SK-N-SH (cell line): ENCODE data around the gene PEPD. TPM values are rescaled to one million over a fixed set of nuclear protein-coding genes. Genes with fewer than 3 reads are reported as not detected.

Experiments used
- CTCF ChIA-PET: fragments of 300-600, 350-600 bp; formaldehyde crosslinking; extraction: SDS; loops from one replicate; lab custom pipeline; 2021; lab: Yijun Ruan, JAX
- POLR2A ChIA-PET: fragments of 350-600 bp; sonication (Branson Sonifier 250); formaldehyde crosslinking; extraction: SDS; loops from one replicate; lab custom pipeline; 2020; ENCODE audit warnings: antibody characterized with exemption, inconsistent platforms; lab: Yijun Ruan, JAX
- DNase-seq: peaks from one replicate; pipeline ENCODE4 v3.0.0; 2012
- H2AFZ ChIP-seq: fragments of 200-600 bp; sonication (generic); 2 replicates; pipeline ENCODE4 v1.8.1; 2016; ENCODE audit warnings: antibody characterized with exemption, mild to moderate bottlenecking, low read depth
- H3F3A ChIP-seq: fragments of 200-600 bp; sonication (generic); replicated peaks from 2 replicates; pipeline ENCODE3; 2016; ENCODE audit warnings: antibody characterized with exemption, mild to moderate bottlenecking; ENCODE audit not compliant: insufficient read depth
- H3K27ac ChIP-seq, 2 experiments: fragments of 200-500 bp in 1 of 2; fragments of 200-600 bp in 1 of 2; sonication (Bioruptor generic) in 1 of 2; sonication (generic), shearing (Covaris generic) in 1 of 2; 2 replicates each; pipeline versions ENCODE4 v1.5.1 to v1.6.1; 2014 to 2016; ENCODE audit warnings: low read depth in 2 of 2, inconsistent platforms in 1 of 2, low read length in 1 of 2, mild to moderate bottlenecking in 1 of 2, mixed read lengths in 1 of 2
- H3K27me3 ChIP-seq: fragments of 200-600 bp; sonication (generic), shearing (Covaris generic); 2 replicates; pipeline ENCODE4 v1.6.1; 2016; ENCODE audit warnings: mixed run types; ENCODE audit not compliant: insufficient read depth
- H3K36me3 ChIP-seq, 2 experiments: fragments of 200-500 bp in 1 of 2; fragments of 200-600 bp in 1 of 2; sonication (Bioruptor generic) in 1 of 2; sonication (generic) in 1 of 2; replicated peaks in 1 of 2; 2 replicates each; pipeline versions ENCODE3 to v1.5.1; 2014 to 2016; ENCODE audit warnings: low read length in 1 of 2, mild to moderate bottlenecking in 1 of 2; ENCODE audit not compliant: insufficient read depth in 2 of 2, control insufficient read depth in 1 of 2
- H3K4me1 ChIP-seq, 2 experiments: fragments of 200-500 bp in 1 of 2; fragments of 200-600 bp in 1 of 2; sonication (Bioruptor generic) in 1 of 2; sonication (generic), shearing (Covaris generic) in 1 of 2; 2 replicates each; pipeline versions ENCODE4 v1.5.1 to v1.6.1; 2014 to 2016; ENCODE audit warnings: low read depth in 1 of 2, low read length in 1 of 2, mixed run types in 1 of 2; ENCODE audit not compliant: insufficient read depth in 2 of 2, control insufficient read depth in 1 of 2
- H3K4me2 ChIP-seq: fragments of 200-600 bp; sonication (generic), shearing (Covaris generic); 2 replicates; pipeline ENCODE4 v1.6.1; 2017; ENCODE audit warnings: mixed run types
- H3K4me3 ChIP-seq, 2 experiments: fragments of 200-500 bp in 1 of 2; fragments of 200-600 bp in 1 of 2; sonication (Bioruptor generic) in 1 of 2; sonication (generic), shearing (Covaris generic) in 1 of 2; 2 replicates each; pipeline versions ENCODE4 v1.5.1 to v1.8.1; 2014 to 2016; ENCODE audit warnings: low read depth in 2 of 2, inconsistent platforms in 1 of 2, low read length in 1 of 2, mild to moderate bottlenecking in 1 of 2, mixed read lengths in 1 of 2, moderate library complexity in 1 of 2
- H3K79me2 ChIP-seq: fragments of 200-600 bp; sonication (generic); 2 replicates; pipeline ENCODE4 v1.8.1; 2017; ENCODE audit warnings: mild to moderate bottlenecking; ENCODE audit not compliant: insufficient read depth
- H3K9ac ChIP-seq: fragments of 200-600 bp; sonication (generic); 2 replicates; pipeline ENCODE4 v1.6.1; 2017; ENCODE audit warnings: mixed run types
- H3K9me2 ChIP-seq: fragments of 200-600 bp; sonication (generic); 2 replicates; pipeline ENCODE4 v1.6.1; 2017; ENCODE audit warnings: mixed run types
- H3K9me3 ChIP-seq: fragments of 200-600 bp; sonication (generic); 2 replicates; pipeline ENCODE4 v1.6.1; 2017; ENCODE audit warnings: mixed run types, mild to moderate bottlenecking, moderate library complexity
- H4K20me1 ChIP-seq: fragments of 200-600 bp; sonication (generic); 2 replicates; pipeline ENCODE4 v1.6.1; 2017; ENCODE audit warnings: mild to moderate bottlenecking, mixed run types; ENCODE audit not compliant: insufficient read depth
- FOSL2 ChIP-seq: IDR thresholded peaks from 2 replicates; pipeline ENCODE4 v1.4.0; 2012; ENCODE audit warnings: low read depth, mild to moderate bottlenecking, moderate library complexity, borderline replicate concordance
- FOXJ3 ChIP-seq: sonication (generic); formaldehyde crosslinking; IDR thresholded peaks from 2 replicates; pipeline ENCODE4 v1.5.1; 2020; ENCODE audit warnings: mild to moderate bottlenecking, missing genetic modification reagents
- FOXM1 ChIP-seq: IDR thresholded peaks from 2 replicates; pipeline ENCODE4 v1.4.0; 2012; ENCODE audit warnings: low read depth, mild to moderate bottlenecking
- GATA2 ChIP-seq: sonication (generic); formaldehyde crosslinking; IDR thresholded peaks from 2 replicates; pipeline ENCODE4 v1.5.0; 2020; ENCODE audit warnings: mild to moderate bottlenecking, missing genetic modification reagents
- RAD21 ChIP-seq: IDR thresholded peaks from 2 replicates; pipeline ENCODE4 v1.6.1; 2012; ENCODE audit warnings: mild to moderate bottlenecking, low read length
- RFX5 ChIP-seq: IDR thresholded peaks from 2 replicates; pipeline ENCODE4 v1.6.1; 2012; ENCODE audit warnings: mild to moderate bottlenecking, improper control_type of control experiment, low read length
- TAF1 ChIP-seq: IDR thresholded peaks from 2 replicates; pipeline ENCODE4 v1.6.1; 2012; ENCODE audit warnings: low read depth, mild to moderate bottlenecking, low read length, moderate library complexity, borderline replicate concordance
- WGBS: methylation state at CpG from one replicate; pipeline ENCODE4 v1.1.6; 2017; ENCODE audit warnings: low lambda C conversion rate; 5-methylcytosine and 5-hydroxymethylcytosine counted together
- polyA plus RNA-seq, 3 experiments: library from polyadenylated mRNA; depleted of rRNA; stranded (reverse); fragments of >200 nt; gene quantifications; 2 replicates each; pipeline ENCODE4 v1.2.3, GENCODE V29; 2012
- TF ChIP-seq, protein P1 (sequence below): IDR thresholded peaks from 2 replicates; pipeline ENCODE4 v1.6.1; 2012; ENCODE audit warnings: mild to moderate bottlenecking, low read depth, low read length, moderate library complexity
- TF ChIP-seq, protein P2 (sequence below): fragments of 200-600 bp; sonication (generic); IDR thresholded peaks from 2 replicates; pipeline ENCODE4 v1.6.1; 2017; ENCODE audit warnings: antibody characterized with exemption, mild to moderate bottlenecking, moderate library complexity

The PEPD gene
- polyA plus RNA-seq, 1 of the 3 experiments (the other 2 are of a cell fraction) = 88.9 TPM

DNA sequence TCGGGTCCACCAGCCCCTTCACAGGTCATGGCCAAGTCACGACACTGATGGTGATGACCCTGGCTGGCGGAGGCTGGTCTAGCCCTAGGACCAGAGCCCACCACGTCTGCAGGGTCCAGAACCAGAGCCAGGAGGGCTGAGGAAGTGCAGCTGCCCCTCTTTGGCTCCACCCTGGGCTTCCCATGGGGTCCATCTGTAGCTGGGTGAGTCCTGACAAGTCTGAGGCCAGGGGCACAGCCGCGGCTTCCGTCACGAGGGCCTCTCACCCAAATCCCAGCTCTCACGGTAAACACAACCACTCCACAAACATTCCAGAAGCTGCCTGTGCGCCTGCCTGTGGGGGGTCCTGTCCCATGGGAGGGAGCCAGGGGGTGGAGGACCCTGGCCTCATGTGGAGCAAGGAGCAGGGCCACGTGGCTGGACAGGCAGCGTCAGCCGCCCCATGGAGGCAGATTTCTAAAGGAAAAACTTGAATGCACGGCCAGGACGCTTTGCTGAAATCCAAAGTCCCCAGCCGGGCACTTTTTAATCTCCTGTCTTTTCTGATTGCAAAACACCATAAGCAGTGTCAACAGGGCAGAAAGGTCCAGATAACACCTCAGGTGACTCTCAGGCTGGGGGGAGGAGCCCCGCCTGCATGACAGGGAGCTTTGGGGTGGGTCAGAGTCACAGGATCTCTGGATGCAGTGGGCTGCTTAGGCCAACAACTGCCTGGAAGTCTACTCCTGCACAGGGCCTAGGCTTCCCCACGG is 118.2 kb downstream of the PEPD start:
- Histone ChIP-seq H2AFZ (no peak overlapping the region), H3K36me3 (no peaks in the 10 kb centered on the region), H3F3A (no peaks in the 10 kb centered on the region), H3K4me1 (peaks cover 0 to 14% of the 10 kb centered on the region in 2 experiments; a peak in 1 of 4 replicates), H3K9me2 (no peaks in the 10 kb centered on the region), H4K20me1 (no peaks in the 10 kb centered on the region), H3K27ac (no peak overlapping the region), H3K4me2 (no peak overlapping the region), H3K79me2 (no peaks in the 10 kb centered on the region), H3K9me3 (no peaks in the 10 kb centered on the region), H3K27me3 (no peaks in the 10 kb centered on the region), H3K4me3 (no peak overlapping the region), H3K9ac (no peak overlapping the region)
- peak; percentile 29 for DNase-seq
- no peak for TF ChIP-seq FOXM1
- no peak for TF ChIP-seq FOSL2
- no peak for TF ChIP-seq GATA2 (CRISPR knock-in tag)
- no peak for TF ChIP-seq TAF1
- no peak for TF ChIP-seq RAD21
- no peak for TF ChIP-seq RFX5
- no peak for TF ChIP-seq FOXJ3 (CRISPR knock-in tag)
- TF ChIP-seq, protein P1, sequence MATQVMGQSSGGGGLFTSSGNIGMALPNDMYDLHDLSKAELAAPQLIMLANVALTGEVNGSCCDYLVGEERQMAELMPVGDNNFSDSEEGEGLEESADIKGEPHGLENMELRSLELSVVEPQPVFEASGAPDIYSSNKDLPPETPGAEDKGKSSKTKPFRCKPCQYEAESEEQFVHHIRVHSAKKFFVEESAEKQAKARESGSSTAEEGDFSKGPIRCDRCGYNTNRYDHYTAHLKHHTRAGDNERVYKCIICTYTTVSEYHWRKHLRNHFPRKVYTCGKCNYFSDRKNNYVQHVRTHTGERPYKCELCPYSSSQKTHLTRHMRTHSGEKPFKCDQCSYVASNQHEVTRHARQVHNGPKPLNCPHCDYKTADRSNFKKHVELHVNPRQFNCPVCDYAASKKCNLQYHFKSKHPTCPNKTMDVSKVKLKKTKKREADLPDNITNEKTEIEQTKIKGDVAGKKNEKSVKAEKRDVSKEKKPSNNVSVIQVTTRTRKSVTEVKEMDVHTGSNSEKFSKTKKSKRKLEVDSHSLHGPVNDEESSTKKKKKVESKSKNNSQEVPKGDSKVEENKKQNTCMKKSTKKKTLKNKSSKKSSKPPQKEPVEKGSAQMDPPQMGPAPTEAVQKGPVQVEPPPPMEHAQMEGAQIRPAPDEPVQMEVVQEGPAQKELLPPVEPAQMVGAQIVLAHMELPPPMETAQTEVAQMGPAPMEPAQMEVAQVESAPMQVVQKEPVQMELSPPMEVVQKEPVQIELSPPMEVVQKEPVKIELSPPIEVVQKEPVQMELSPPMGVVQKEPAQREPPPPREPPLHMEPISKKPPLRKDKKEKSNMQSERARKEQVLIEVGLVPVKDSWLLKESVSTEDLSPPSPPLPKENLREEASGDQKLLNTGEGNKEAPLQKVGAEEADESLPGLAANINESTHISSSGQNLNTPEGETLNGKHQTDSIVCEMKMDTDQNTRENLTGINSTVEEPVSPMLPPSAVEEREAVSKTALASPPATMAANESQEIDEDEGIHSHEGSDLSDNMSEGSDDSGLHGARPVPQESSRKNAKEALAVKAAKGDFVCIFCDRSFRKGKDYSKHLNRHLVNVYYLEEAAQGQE = no peak
- TF ChIP-seq, protein P2, sequence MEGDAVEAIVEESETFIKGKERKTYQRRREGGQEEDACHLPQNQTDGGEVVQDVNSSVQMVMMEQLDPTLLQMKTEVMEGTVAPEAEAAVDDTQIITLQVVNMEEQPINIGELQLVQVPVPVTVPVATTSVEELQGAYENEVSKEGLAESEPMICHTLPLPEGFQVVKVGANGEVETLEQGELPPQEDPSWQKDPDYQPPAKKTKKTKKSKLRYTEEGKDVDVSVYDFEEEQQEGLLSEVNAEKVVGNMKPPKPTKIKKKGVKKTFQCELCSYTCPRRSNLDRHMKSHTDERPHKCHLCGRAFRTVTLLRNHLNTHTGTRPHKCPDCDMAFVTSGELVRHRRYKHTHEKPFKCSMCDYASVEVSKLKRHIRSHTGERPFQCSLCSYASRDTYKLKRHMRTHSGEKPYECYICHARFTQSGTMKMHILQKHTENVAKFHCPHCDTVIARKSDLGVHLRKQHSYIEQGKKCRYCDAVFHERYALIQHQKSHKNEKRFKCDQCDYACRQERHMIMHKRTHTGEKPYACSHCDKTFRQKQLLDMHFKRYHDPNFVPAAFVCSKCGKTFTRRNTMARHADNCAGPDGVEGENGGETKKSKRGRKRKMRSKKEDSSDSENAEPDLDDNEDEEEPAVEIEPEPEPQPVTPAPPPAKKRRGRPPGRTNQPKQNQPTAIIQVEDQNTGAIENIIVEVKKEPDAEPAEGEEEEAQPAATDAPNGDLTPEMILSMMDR = no peak
- ChIA-PET POLR2A (no interaction called here), CTCF (interaction anchor here (0.7 to 22.5 kb wide), 9 partner anchors 9 to 458 kb away, joined by 3 to 511 read pairs (median 6); partner anchors contain the start of gene CEBPA)
- 83% methylated on average over 11 of the region's 18 CpGs for WGBS
